Thyroid gland (tissue), 4 donors: ENCODE data around the gene GLI3. TPM values are rescaled to one million over a fixed set of nuclear protein-coding genes. Genes with fewer than 3 reads are reported as not detected.

Experiments
- DNase-seq, 2 donors: peaks; one replicate each; pipeline ENCODE4 v3.0.0-alpha.2; 2019
- H3K27ac ChIP-seq, 3 donors: fragments of 200-600 bp; sonication (generic); 1 replicate in 2 of 3; 2 replicates in 1 of 3; pipeline ENCODE4 v1.5.1; 2016 to 2019; ENCODE audit warnings: mild to moderate bottlenecking in 1 of 3, moderate library complexity in 1 of 3
- H3K27me3 ChIP-seq: fragments of 200-600 bp; sonication (generic); one replicate; pipeline ENCODE4 v1.5.1; 2019
- H3K36me3 ChIP-seq, 2 donors: fragments of 200-600 bp; sonication (generic); one replicate each; pipeline ENCODE4 v1.5.1; 2016 to 2019
- H3K4me1 ChIP-seq, 2 donors: fragments of 200-600 bp; sonication (generic); one replicate each; pipeline ENCODE4 v1.5.1; 2017 to 2019
- H3K4me3 ChIP-seq, 3 donors: fragments of 200-600 bp; sonication (generic); replicated peaks in 1 of 3; 1 replicate in 2 of 3; 2 replicates in 1 of 3; pipeline ENCODE4 v1.5.1; 2016; ENCODE audit warnings: mild to moderate bottlenecking in 1 of 3
- H3K9me3 ChIP-seq: fragments of 200-600 bp; sonication (generic); one replicate; pipeline ENCODE4 v1.5.1; 2017
- POLR2A ChIP-seq, 2 donors: fragments of 450-650 bp; IDR thresholded peaks; one replicate each; pipeline ENCODE4 v1.6.1; 2017; ENCODE audit warnings: antibody characterized with exemption in 2 of 2, mild to moderate bottlenecking in 2 of 2, moderate library complexity in 1 of 2
- WGBS, 2 donors: methylation state at CpG; one replicate each; pipeline ENCODE4 v1.1.5; 2017; 5-methylcytosine and 5-hydroxymethylcytosine counted together
- intact Hi-C: fragments of 100-400 bp; cut with DNase I; formaldehyde crosslinking; loops from one replicate; pipeline ENCODE4 v1.15.1; 2023
- total RNA-seq, 4 donors: library from RNA; depleted of rRNA; stranded (reverse); fragments of >200 nt; gene quantifications; one replicate each; pipeline ENCODE4 v1.2.3, GENCODE V29; 2016
- TF ChIP-seq, protein P1 (sequence below), 6 experiments: fragments of 200-600 bp in 3 of 6; fragments of 450-650 bp in 3 of 6; sonication (generic) in 3 of 6; IDR thresholded peaks; one replicate each; pipeline ENCODE4 v1.5.1; 2016 to 2019; ENCODE audit warnings: antibody characterized with exemption in 6 of 6, mild to moderate bottlenecking in 2 of 6, inconsistent platforms in 1 of 6, moderate library complexity in 1 of 6

The GLI3 gene
- total RNA-seq, 4 donors from 2014 or later, result 10.1 to 15.6 (median 13.6) TPM

DNA sequence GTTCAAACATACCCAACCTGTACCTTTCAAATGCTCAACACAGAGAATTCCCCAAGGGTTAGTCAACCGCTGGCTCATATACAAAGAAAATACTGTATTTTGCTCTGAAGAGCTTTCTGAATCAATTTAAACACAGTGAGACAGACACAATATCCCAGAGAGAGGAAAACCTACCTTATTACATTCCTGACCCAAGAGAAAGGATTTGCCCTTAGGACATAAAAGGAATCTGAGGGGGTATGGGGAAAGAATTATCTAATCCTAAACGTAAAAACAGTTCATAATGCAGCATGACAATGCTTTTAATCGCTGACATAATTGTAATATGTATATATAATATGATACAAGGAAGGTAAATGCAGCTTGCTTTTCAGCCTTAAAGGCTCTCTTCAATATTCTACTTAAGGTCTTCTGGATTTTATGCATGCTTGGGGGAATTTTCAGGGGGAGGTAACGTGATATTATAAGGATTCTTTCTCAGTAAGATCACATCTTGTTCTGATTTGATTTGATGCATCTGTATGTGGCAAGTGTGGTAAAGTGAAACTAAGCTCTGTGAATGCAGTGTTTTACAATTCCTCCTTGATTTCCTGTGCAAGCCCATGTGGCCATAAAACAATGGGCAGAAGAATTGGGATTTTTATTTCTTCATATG, 240.5 kb downstream of the GLI3 start:
- intact Hi-C loops, result no loop called here
- Histone ChIP-seq H3K27ac (peak overlapping the region in 2 of 3 donors; percentile 1 to 11), H3K9me3 (no peaks in the 10 kb centered on the region), H3K4me1 (peaks cover 26 to 35% of the 10 kb centered on the region in 2 donors), H3K36me3 (no peaks in the 10 kb centered on the region), H3K4me3 (no peak overlapping the region), H3K27me3 (no peaks in the 10 kb centered on the region)
- DNase-seq, result no peak
- TF ChIP-seq, protein P1, sequence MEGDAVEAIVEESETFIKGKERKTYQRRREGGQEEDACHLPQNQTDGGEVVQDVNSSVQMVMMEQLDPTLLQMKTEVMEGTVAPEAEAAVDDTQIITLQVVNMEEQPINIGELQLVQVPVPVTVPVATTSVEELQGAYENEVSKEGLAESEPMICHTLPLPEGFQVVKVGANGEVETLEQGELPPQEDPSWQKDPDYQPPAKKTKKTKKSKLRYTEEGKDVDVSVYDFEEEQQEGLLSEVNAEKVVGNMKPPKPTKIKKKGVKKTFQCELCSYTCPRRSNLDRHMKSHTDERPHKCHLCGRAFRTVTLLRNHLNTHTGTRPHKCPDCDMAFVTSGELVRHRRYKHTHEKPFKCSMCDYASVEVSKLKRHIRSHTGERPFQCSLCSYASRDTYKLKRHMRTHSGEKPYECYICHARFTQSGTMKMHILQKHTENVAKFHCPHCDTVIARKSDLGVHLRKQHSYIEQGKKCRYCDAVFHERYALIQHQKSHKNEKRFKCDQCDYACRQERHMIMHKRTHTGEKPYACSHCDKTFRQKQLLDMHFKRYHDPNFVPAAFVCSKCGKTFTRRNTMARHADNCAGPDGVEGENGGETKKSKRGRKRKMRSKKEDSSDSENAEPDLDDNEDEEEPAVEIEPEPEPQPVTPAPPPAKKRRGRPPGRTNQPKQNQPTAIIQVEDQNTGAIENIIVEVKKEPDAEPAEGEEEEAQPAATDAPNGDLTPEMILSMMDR (IDR thresholded peaks at IDR 0.05), result no peak
- TF ChIP-seq POLR2A (IDR thresholded peaks at IDR 0.05), result no peak
- 70 to 84% methylated on average over 4 of the region's 4 CpGs for WGBS, 2 donors

DNA sequence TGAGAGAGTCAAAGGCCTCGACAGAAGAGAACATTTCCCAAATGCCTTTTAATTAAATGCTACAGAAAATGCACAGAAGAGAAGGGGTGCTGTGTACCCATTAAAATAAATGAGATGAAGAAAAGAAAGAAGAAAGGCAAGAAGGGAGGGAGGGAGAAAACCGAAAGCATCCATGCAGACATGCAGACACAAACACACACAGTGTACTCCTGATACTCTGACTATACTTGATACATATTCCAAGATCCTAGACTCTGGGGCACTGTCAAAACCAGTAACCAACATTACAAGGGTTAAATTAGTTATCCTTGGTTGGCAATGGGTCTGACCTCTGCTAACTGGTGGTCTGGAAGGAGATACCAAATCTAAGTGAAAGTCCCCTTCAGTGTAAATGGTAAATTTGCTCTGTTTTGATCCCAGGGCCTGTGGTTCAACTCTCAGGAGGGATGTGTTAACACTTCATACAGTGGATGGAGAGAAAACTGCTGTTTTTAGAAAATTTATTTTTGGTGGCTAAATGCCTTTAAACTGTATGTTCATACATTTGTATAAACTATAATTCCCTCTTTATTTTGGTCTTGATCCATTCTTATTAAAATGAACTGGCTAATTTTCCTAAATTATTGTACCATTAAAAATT, 241.3 kb downstream of the GLI3 start:
- TF ChIP-seq POLR2A (IDR thresholded peaks at IDR 0.05), result no peak
- TF ChIP-seq, protein P1 (IDR thresholded peaks at IDR 0.05), result no peak
- no peaks in the 10 kb centered on the region for H3K9me3 ChIP-seq
- H3K27ac ChIP-seq, result peak overlapping the region in 2 of 3 donors; percentile 1 to 11
- 82 to 93% methylated on average over 2 of the region's 2 CpGs for WGBS, 2 donors
- no peaks in the 10 kb centered on the region for H3K36me3 ChIP-seq
- peaks cover 26 to 35% of the 10 kb centered on the region in 2 donors for H3K4me1 ChIP-seq
- no peaks in the 10 kb centered on the region for H3K27me3 ChIP-seq
- H3K4me3 ChIP-seq, result no peak overlapping the region
- DNase-seq, result no peak
- intact Hi-C loops, result no loop called here

DNA sequence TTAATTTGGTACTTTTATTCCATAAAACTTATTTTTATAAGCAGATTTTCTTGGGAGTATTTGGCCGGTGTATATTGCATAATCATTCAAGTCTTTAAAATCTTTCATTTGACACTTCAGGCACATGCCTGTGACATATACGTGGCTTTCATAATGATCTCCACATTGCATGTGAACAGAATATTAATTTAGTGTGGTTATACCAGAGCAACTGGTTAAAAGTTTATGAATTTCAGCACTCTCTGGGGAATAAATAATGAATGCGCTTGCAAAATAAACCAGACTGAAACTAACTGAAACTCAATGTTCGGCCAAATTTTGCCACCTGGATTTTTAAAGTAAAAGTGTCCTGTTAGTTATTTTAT, 242.3 kb downstream of the GLI3 start:
- WGBS, 2 donors, result 71 to 80% methylated on average over 4 of the region's 4 CpGs
- Histone ChIP-seq H3K27ac (peak overlapping the region in 1 of 3 donors; percentile 10), H3K36me3 (no peaks in the 10 kb centered on the region), H3K4me1 (peaks cover 26 to 31% of the 10 kb centered on the region in 2 donors), H3K9me3 (no peaks in the 10 kb centered on the region), H3K4me3 (no peak overlapping the region), H3K27me3 (no peaks in the 10 kb centered on the region)
- intact Hi-C loops, result no loop called here
- DNase-seq, result no peak
- TF ChIP-seq, protein P1 (IDR thresholded peaks at IDR 0.05), result no peak
- TF ChIP-seq POLR2A (IDR thresholded peaks at IDR 0.05), result no peak

DNA sequence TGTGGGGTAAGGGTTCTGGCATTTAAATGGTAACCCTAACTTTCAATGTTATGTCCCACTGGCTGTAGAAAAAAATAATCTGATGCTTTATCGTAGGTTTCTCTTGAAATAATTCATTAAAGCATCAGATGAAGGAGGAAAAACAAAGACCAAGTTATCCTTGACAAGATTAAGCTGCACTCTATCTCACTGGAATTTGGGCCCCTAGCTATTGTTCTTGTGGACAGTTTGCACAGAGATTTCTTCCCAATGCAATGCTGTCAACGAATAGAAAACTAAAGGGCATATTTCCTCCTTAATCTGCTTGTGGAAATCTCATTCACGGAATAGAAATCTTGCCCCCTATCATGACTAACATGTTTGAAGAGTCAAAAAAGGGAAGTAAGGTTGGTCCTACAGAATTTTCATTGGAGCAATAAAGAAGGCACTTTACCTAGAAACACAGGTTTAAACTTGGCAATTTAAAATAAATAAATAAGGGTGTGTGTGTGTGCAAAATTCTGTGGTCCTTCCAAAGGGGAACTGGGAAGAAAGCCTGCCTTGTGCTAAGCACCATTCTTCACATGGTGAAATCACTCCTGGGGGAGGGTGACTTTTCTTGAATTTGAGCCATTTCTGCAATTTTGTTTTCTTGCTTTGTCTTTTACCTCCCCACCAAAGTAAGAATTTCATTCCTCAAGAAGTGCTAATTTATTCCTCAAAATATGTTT, 242.8 kb downstream of the GLI3 start:
- Histone ChIP-seq H3K4me1 (peaks cover 26 to 31% of the 10 kb centered on the region in 2 donors), H3K4me3 (no peak overlapping the region), H3K9me3 (no peaks in the 10 kb centered on the region), H3K36me3 (no peaks in the 10 kb centered on the region), H3K27ac (peak overlapping the region in 1 of 3 donors; percentile 10), H3K27me3 (no peaks in the 10 kb centered on the region)
- no peak for TF ChIP-seq POLR2A (IDR thresholded peaks at IDR 0.05)
- TF ChIP-seq, protein P1 (IDR thresholded peaks at IDR 0.05), result no peak
- 80 to 82% methylated on average over 3 of the region's 3 CpGs for WGBS, 2 donors
- intact Hi-C loops, result no loop called here
- no peak for DNase-seq
